Fibroblast of skin of left biceps (primary cell): ENCODE data around the gene LAMB3.

ENCODE experiments used
- DNase-seq, 2 experiments: peaks; one replicate each; pipeline ENCODE4 v3.0.0-alpha.2; 2013; ENCODE audit warnings: low read depth in 2 of 2

The LAMB3 gene

GRCh38 chr1:209618756-209619420 is 33.3 kb downstream of the LAMB3 start:
- DNase-seq, result no peak

DNA sequence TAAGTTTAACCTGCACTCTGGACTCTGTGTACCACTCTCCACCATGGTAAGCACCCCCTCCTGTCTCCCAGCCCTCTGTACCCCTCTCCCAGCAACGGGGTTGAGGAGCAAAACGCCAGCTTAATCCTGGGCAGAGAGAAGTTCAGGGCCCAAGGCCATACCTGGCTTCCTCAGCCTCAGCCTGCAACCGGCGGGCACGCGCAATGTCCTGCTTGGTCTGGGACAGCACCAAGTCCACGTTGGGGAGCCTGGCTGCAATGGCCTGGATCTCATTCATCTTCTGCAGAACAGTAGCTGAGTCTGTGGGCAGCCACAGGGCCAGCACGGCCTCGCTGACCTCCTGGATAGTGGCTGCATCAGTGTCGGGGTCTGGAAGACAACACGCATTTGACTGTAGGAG is 33.9 kb downstream of the LAMB3 start:
- no peak for DNase-seq

- no peak for DNase-seq
Measured at GRCh38 chr1:209617755-209618154, 34.5 kb downstream of the LAMB3 start.

- no peak for DNase-seq
Measured at GRCh38 chr1:209617047-209617673, 35.1 kb downstream of the LAMB3 start.

DNA sequence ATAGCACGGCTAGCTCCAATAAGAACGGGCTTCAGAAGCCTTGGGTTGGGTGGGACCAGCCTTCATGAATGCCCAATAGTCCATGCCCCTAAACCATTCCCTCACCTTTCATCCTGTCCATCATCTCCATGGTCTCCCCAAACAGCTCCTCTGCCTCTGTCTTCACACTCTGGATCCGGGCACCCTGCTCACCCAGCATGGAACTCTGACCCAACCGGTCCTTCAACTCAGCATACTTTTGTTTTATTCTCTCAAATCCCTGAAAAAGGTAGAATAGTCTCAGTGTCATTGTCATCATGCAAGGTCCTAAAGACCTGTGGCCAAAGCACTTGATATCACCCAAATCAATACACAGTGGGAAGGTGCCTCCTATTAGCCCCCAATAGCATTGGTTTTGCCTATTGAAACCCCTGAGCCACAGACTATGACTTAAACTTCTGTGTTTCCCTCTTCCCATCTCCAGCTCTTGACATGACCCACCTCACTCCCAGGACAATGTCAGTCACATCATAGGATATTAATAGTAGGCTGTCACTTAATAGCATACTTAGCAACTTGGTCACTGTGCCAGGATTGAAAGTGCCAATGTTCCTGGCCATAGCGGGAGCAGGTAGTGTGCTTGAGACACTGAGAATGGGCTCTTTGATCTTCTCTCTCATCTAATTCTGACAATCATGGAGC is 35.7 kb downstream of the LAMB3 start:
- no peak for DNase-seq

DNA sequence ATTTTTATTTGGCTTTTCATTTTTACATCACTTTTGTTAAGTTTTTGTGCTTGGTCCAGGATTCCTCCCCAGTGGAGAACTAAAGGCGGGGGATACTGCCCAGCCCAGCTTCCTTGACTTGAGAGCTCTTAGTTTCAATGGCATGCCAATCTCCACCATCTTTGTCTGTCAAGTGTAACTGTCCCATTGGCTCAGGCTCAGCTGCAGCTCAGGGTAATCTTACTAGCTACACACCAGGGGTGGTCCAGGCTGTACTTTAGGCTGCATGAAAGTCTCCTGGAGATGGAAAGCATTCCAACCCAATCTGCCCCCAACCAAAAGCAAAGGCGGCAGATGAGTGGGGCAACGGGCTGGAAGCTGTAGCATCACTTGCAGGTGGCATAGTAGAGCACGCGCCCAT is 37.3 kb downstream of the LAMB3 start:
- DNase-seq, result no peak

DNA sequence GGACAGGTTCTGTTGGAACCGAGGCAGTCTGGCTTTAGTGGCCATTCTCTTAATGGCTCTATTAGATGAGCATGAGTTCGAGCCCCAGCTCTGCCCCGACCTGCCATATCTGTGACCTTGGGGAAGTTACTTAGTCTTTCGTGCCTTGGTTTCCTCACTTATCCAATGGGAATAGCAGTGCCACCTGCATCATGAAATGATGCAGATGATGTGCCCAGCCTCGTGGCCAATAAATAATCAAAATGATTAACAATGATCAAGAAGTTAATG is 38.1 kb downstream of the LAMB3 start:
- DNase-seq, result no peak

DNA sequence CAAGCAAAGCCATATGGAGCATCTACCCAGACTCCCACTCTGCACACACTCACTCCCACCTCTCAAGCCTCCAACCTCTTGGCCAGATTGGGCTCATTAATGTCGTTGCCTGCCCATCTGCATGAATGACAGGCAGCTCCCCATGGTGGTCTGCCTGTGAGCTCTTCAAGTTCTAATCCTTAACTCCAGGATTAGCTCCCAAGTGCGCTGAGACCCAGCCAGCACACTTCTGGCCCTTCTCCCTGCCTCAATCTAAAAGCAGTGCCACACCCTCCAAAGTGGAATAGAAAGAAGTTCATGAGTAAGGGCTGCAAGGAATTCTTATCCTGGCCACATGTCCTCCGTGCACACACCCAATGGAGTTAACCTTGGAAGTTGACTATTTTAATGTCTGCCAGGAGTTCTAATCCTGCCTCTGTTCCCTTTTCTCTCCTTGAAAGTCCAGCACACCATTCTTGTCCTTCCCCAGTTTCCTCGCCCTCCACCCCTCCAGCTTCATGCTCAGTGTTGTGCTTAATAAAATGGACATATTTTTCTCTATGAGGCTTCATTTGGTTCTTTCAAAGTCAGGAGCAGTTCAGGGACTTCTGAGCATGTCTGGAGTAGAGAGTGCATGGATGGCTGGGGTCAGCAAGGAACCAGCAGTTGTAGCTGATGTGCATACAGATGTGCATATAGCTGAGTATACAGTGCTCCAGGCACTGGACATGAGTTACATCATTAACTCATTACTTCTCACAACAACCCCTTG is 38.6 kb downstream of the LAMB3 start:
- DNase-seq, result no peak

DNA sequence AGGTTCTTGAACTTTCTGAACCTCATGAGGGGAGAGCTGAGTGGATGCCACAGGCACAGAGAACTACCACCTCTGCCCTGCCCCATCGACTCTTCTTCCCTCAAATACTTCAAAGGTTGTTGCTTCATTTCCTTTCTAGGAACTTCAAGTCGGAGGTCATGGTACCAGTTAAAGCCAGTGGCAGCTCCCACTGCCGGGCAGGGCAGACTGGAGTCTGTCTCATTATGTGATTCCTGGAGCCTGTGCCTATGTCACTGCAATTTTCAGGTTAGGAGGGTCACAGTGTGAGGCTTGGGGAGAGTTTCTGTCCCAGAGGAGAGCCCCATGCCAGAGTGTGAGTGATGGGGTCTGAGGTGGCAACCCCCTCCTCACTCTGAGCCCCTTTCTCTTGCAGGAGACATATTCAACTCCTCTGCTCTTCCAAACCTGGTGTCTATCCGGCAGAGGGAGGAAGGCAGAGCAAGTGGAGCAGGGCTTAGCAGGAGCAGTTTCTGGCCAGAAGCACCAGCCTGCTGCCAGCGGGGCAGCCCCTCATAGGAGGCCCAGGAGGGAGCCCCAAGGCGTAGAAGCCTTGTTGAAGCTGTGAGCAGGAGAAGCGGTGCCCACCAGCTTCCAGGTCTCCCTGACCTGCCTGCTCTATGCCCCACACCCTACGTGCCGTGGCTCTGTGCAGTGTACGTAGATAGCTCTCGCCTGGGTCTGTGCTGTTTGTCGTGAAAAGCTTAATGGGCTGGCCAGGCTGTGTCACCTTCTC is 39.4 kb downstream of the LAMB3 start:
- no peak for DNase-seq

DNA sequence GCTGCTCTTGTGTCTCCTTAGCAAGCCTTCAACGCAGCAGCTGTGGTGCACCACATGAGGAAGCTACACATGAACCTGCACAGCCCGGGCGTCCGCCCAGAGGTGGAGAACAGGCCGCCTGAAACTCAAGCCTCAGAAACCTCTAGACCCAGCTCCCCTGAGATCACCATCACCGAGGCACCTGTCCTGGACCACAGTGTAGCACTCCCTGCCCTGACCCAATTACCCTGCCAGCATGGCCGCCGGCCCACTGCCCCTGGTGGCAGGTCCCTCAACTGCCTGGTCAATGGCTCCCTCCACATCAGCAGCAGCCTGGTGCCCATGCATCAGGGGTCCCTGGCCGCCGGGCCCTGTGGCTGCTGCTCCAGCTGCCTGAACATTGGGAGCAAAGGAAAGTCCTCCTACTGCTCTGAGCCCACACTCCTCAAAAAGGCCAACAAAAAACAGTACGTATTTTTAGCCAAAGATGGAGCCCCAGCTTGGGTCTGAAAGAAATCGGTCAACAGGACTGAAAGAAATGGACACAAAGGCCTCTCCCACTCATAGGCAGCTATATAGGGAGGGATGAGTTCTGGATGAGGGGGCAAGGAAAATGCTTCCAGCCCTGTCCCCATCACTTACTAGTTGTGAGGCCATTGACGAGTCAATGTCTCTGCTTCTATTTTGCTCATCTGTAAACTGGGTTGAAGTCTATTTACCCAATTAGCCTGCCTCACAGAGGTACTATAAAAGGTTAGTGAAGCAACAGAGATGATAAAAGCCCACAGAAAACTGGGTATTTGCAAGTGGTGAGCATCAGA is 40.3 kb downstream of the LAMB3 start:
- no peak for DNase-seq

- no peak for DNase-seq
Measured at GRCh38 chr1:209610631-209610905, 41.7 kb downstream of the LAMB3 start.

DNA sequence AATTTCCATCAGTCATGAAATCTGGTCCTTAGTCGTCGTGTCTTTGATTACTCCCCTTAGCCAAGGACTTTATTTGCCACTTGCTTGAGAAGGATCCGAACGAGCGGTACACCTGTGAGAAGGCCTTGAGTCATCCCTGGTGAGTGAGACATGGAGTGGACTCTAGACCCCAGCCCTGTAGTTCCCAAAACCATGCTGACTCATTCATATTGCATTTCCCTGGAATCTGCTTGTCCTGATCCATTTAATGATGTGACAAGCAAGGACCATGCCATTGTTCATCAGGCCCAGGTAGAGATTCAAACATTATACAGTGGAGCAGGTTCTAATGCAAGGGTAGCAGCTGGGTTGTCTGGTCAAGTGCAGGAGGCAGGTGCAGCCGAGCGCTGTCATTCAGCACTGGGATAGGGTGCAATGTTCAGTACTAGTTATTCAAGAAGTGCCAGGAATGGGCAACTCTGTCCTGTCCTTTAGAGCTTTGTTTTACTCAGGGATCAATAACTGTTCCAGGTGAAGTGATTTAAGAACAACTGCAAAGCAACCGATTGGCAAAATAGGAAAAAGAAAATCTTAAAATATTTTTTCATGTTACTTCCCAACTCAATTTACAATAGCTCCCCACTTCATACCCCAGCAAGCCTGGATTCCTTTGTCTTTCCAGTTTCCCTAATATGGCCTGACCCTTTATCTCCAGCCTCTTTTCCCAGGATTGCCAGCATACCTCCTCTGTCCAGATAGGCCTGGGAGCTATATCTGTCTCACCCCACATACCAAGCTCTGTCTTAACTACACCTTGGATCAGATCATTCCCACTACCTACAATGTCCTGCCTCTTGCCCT is 42.2 kb downstream of the LAMB3 start:
- DNase-seq, result no peak

DNA sequence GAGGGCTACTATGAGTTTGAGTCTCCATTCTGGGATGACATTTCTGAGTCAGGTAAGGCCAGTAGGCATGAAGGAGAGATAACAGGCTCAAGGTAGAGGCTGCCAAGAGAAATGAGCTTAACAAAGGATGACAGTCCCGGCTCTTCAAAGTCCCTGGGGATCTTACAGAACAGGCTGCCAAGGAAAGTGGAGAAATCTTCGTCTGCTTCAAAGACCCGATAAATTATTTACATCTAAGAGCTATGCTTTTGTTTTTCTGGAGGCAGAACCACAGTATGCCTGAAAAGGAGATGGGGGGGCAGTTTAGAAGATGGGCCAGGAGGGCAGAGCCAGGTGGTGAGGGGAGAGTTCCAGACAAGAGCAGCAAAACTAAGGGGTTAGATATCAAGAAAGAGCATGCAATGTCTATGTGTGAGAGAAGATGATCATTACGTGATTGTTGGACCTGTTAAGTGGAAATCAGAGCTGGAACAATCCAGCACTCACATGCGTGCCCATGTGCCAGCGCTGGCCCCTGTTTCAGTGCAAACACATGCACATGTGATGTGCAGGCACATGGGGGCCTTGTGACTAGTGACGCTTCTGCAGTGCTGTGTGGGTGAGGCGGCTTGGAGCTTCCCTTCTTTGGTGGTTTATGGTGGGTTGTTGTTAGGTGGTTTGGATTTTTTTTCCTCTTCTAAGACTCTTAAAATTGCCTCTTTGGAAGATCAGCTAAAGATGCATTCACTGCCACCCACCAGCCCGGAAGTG is 43.0 kb downstream of the LAMB3 start:
- DNase-seq, result no peak

GRCh38 chr1:209607795-209608178 is 44.4 kb downstream of the LAMB3 start:
- no peak for DNase-seq

GRCh38 chr1:209607102-209607794 is 45.0 kb downstream of the LAMB3 start:
- DNase-seq, result no peak

DNA sequence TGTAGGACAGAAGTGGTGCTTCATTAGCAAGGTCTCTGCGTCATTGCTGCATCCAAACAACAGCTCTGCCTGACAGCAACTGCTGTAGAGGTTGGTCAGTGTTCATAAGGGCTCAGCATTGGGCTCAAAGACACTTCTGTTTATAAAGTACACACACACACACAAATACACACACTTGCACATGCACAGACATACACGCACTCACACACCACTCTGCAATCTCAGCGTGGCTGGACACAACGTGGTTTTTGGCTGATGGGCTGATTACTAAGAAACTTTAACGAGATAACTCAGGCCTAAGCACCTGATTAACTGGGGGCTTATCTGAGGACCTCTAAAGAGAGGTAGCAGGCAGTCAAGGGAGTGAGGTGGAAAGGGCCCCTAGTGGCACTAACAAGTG is 48.3 kb downstream of the LAMB3 start:
- no peak for DNase-seq

- DNase-seq, result no peak
Measured at GRCh38 chr1:209601809-209602657, 50.2 kb downstream of the LAMB3 start.

DNA sequence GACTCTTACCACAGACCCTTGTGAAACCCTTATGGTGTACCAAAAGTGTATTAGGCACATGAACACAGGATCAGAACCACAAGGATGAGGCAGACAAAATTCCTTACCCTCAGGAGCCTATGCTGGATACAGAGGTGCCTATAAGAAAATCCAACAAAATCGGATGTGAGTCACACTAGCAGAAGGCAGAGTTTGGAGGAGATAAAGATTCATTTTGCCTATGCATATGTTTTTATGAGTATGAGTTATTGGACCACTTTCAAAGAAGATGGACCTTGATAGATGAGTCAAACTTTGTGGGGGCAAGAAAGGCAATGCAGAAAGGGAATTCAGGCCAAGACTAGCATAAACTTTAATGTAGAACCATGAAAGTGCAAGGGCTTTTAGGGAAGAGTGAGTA is 51.7 kb downstream of the LAMB3 start:
- no peak for DNase-seq
